ENCODE measurements around the gene WFIKKN1.

- TF ChIP-seq ZNF8 (CRISPR knock-in tag; IDR thresholded peaks at IDR 0.05) = no peak
- no peak for TF ChIP-seq CREB5 (CRISPR knock-in tag; IDR thresholded peaks at IDR 0.05; ENCODE audit: low read depth)
- TF ChIP-seq CSDC2 (CRISPR knock-in tag; IDR thresholded peaks at IDR 0.05) = no peak
- TF ChIP-seq ZFP30 (CRISPR knock-in tag; IDR thresholded peaks at IDR 0.05) = no peak
- no peak for TF ChIP-seq ESRRG (CRISPR knock-in tag; IDR thresholded peaks at IDR 0.05)
- no peak for TF ChIP-seq TCF4 (CRISPR knock-in tag; IDR thresholded peaks at IDR 0.05; ENCODE audit: borderline replicate concordance)
- TF ChIP-seq ZFP3 (CRISPR knock-in tag; IDR thresholded peaks at IDR 0.05) = no peak
- TF ChIP-seq GLIS3 (CRISPR knock-in tag; IDR thresholded peaks at IDR 0.05) = no peak
- TF ChIP-seq ISL1 (CRISPR knock-in tag; IDR thresholded peaks at IDR 0.05) = no peak
- TF ChIP-seq ARNTL (CRISPR knock-in tag; IDR thresholded peaks at IDR 0.05; ENCODE audit: borderline replicate concordance, low read depth) = no peak
Measured at GRCh38 chr16:619476-620100, 11.2 kb upstream of the WFIKKN1 start.

Data from SK-N-SH treated with all-trans-retinoic acid at 6 μM for 48 hours (cell line).